Measurements from ENCODE around the gene MYZAP. TPM values are rescaled to one million over a fixed set of nuclear protein-coding genes. Genes with fewer than 3 reads are reported as not detected.

Gene MYZAP
- total and polyA plus RNA-seq, 4 donors = 0.50 to 1.8 (median 0.99) TPM

- H3K4me3 ChIP-seq (ENCODE audit: low read depth in 1 of 3, low read length in 3 of 3) = peak overlapping the region in 1 of 3 donors; percentile 34
- no peaks in the 10 kb centered on the region for H3K36me3 ChIP-seq (ENCODE audit: control insufficient read depth in 4 of 4, insufficient read depth in 3 of 4, low read depth in 1 of 4, low read length in 3 of 4)
- H3K4me1 ChIP-seq (ENCODE audit: control insufficient read depth in 4 of 4, insufficient read depth in 4 of 4, low read length in 3 of 4) = peaks cover 0 to 12% (median 10%) of the 10 kb centered on the region in 4 donors
- H3K9me3 ChIP-seq (ENCODE audit: control insufficient read depth in 4 of 4, low read length in 3 of 4) = peaks cover 5 to 10% (median 8%) of the 10 kb centered on the region in 4 donors
- H3K27me3 ChIP-seq (ENCODE audit: control insufficient read depth in 4 of 4, insufficient read depth in 4 of 4, low read length in 3 of 4) = no peaks in the 10 kb centered on the region
- TF ChIP-seq HNF4A (conservative IDR thresholded peaks at IDR 0.05) (no peak), RXRA (IDR thresholded peaks at IDR 0.05) (no peak), GABPA (IDR thresholded peaks at IDR 0.05 in 1 of 2, conservative IDR thresholded peaks at IDR 0.05 in 1 of 2) (no peak), YY1 (IDR thresholded peaks at IDR 0.05) (no peak), CTCF (IDR thresholded peaks at IDR 0.05; ENCODE audit: low read depth, low read length, missing input control) (no peak), JUND (IDR thresholded peaks at IDR 0.05) (no peak), ATF3 (IDR thresholded peaks at IDR 0.05) (no peak), MAX (IDR thresholded peaks at IDR 0.05) (no peak), FOXA1 (IDR thresholded peaks at IDR 0.05) (no peak), SP1 (IDR thresholded peaks at IDR 0.05) (no peak), FOXA2 (IDR thresholded peaks at IDR 0.05) (no peak), ZBTB33 (IDR thresholded peaks at IDR 0.05) (no peak), TAF1 (conservative IDR thresholded peaks at IDR 0.05) (no peak), RAD21 (IDR thresholded peaks at IDR 0.05) (no peak), REST (IDR thresholded peaks at IDR 0.05) (no peak), NR2F2 (IDR thresholded peaks at IDR 0.05) (no peak), HNF4G (IDR thresholded peaks at IDR 0.05) (no peak), EGR1 (IDR thresholded peaks at IDR 0.05; ENCODE audit: low read depth in 2 of 2) (no peak)
- DNase-seq (ENCODE audit: low spot score) = peak; percentile 10
- no peak overlapping the region for H3K9ac ChIP-seq (ENCODE audit: low read depth in 1 of 2, low read length in 2 of 2)
- WGBS = 80% methylated on average over 2 of the region's 2 CpGs
- no peak overlapping the region for H3K27ac ChIP-seq (ENCODE audit: low read depth in 1 of 2, low read length in 2 of 2)
Observed at GRCh38 chr15:57583282-57583681, 8.4 kb upstream of the MYZAP start.

Measured in liver (tissue), 9 donors.